ENCODE data around the gene C1orf53.

Gene C1orf53

GRCh38 chr1:197890936-197891335 lies 11.5 kb upstream of the C1orf53 start:
- in situ Hi-C loops (cut with HindIII; ENCODE audit: low pct_unique_long_range_greater_than_20kb, low sequenced_read_pairs), result no loop called here
- TF ChIP-seq JUND (IDR thresholded peaks at IDR 0.05; ENCODE audit: low read depth), result no peak
- no peak for DNase-seq (ENCODE audit: low read depth in 1 of 2, low spot score in 1 of 2)

- in situ Hi-C loops (cut with HindIII; ENCODE audit: low pct_unique_long_range_greater_than_20kb, low sequenced_read_pairs), result no loop called here
- no peak for TF ChIP-seq JUND (IDR thresholded peaks at IDR 0.05; ENCODE audit: low read depth)
- no peak for DNase-seq (ENCODE audit: low read depth in 1 of 2, low spot score in 1 of 2)
Measured at GRCh38 chr1:197892684-197893083, 9.7 kb upstream of the C1orf53 start.

GRCh38 chr1:197896301-197896700 lies 6.1 kb upstream of the C1orf53 start:
- TF ChIP-seq JUND (IDR thresholded peaks at IDR 0.05; ENCODE audit: low read depth), result no peak
- in situ Hi-C loops (cut with HindIII; ENCODE audit: low pct_unique_long_range_greater_than_20kb, low sequenced_read_pairs), result no loop called here
- DNase-seq (ENCODE audit: low read depth in 1 of 2, low spot score in 1 of 2), result no peak

GRCh38 chr1:197899037-197899436 lies 3.4 kb upstream of the C1orf53 start:
- in situ Hi-C loops (cut with HindIII; ENCODE audit: low pct_unique_long_range_greater_than_20kb, low sequenced_read_pairs), result no loop called here
- no peak for DNase-seq (ENCODE audit: low read depth in 1 of 2, low spot score in 1 of 2)
- no peak for TF ChIP-seq JUND (IDR thresholded peaks at IDR 0.05; ENCODE audit: low read depth)

GRCh38 chr1:197902131-197902453 lies 338 bp upstream of the C1orf53 start:
- DNase-seq (ENCODE audit: low read depth in 1 of 2, low spot score in 1 of 2), result no peak
- in situ Hi-C loops (cut with HindIII; ENCODE audit: low pct_unique_long_range_greater_than_20kb, low sequenced_read_pairs), result no loop called here
- TF ChIP-seq JUND (IDR thresholded peaks at IDR 0.05; ENCODE audit: low read depth), result no peak

GRCh38 chr1:197903196-197903514 lies 725 bp downstream of the C1orf53 start:
- no peak for TF ChIP-seq JUND (IDR thresholded peaks at IDR 0.05; ENCODE audit: low read depth)
- in situ Hi-C loops (cut with HindIII; ENCODE audit: low pct_unique_long_range_greater_than_20kb, low sequenced_read_pairs), result no loop called here
- DNase-seq (ENCODE audit: low read depth in 1 of 2, low spot score in 1 of 2), result no peak

- no peak for DNase-seq (ENCODE audit: low read depth in 1 of 2, low spot score in 1 of 2)
- in situ Hi-C loops (cut with HindIII; ENCODE audit: low pct_unique_long_range_greater_than_20kb, low sequenced_read_pairs), result no loop called here
- no peak for TF ChIP-seq JUND (IDR thresholded peaks at IDR 0.05; ENCODE audit: low read depth)
Measured at GRCh38 chr1:197904126-197904787, 1.8 kb downstream of the C1orf53 start.

GRCh38 chr1:197905699-197906351 lies 3.4 kb downstream of the C1orf53 start:
- in situ Hi-C loops (cut with HindIII; ENCODE audit: low pct_unique_long_range_greater_than_20kb, low sequenced_read_pairs), result no loop called here
- no peak for DNase-seq (ENCODE audit: low read depth in 1 of 2, low spot score in 1 of 2)
- no peak for TF ChIP-seq JUND (IDR thresholded peaks at IDR 0.05; ENCODE audit: low read depth)

GRCh38 chr1:197907846-197908616 lies 5.6 kb downstream of the C1orf53 start:
- in situ Hi-C loops (cut with HindIII; ENCODE audit: low pct_unique_long_range_greater_than_20kb, low sequenced_read_pairs), result no loop called here
- no peak for TF ChIP-seq JUND (IDR thresholded peaks at IDR 0.05; ENCODE audit: low read depth)
- DNase-seq (ENCODE audit: low read depth in 1 of 2, low spot score in 1 of 2), result no peak

GRCh38 chr1:197908716-197909220 lies 6.3 kb downstream of the C1orf53 start:
- TF ChIP-seq JUND (IDR thresholded peaks at IDR 0.05; ENCODE audit: low read depth), result no peak
- DNase-seq (ENCODE audit: low read depth in 1 of 2, low spot score in 1 of 2), result no peak
- in situ Hi-C loops (cut with HindIII; ENCODE audit: low pct_unique_long_range_greater_than_20kb, low sequenced_read_pairs), result no loop called here

- in situ Hi-C loops (cut with HindIII; ENCODE audit: low pct_unique_long_range_greater_than_20kb, low sequenced_read_pairs), result no loop called here
- no peak for TF ChIP-seq JUND (IDR thresholded peaks at IDR 0.05; ENCODE audit: low read depth)
- DNase-seq (ENCODE audit: low read depth in 1 of 2, low spot score in 1 of 2), result no peak
Measured at GRCh38 chr1:197909384-197909783, 7.0 kb downstream of the C1orf53 start.

GRCh38 chr1:197910120-197910991 lies 7.9 kb downstream of the C1orf53 start:
- in situ Hi-C loops (cut with HindIII; ENCODE audit: low pct_unique_long_range_greater_than_20kb, low sequenced_read_pairs), result no loop called here
- no peak for DNase-seq (ENCODE audit: low read depth in 1 of 2, low spot score in 1 of 2)
- no peak for TF ChIP-seq JUND (IDR thresholded peaks at IDR 0.05; ENCODE audit: low read depth)

Data from T47D (cell line).